ENCODE data around the gene INKA2. TPM values are rescaled to one million over a fixed set of nuclear protein-coding genes. Genes with fewer than 3 reads are reported as not detected.

INKA2 gene
- total RNA-seq, 1 experiment from 2014 or later, result 2.9 TPM

DNA sequence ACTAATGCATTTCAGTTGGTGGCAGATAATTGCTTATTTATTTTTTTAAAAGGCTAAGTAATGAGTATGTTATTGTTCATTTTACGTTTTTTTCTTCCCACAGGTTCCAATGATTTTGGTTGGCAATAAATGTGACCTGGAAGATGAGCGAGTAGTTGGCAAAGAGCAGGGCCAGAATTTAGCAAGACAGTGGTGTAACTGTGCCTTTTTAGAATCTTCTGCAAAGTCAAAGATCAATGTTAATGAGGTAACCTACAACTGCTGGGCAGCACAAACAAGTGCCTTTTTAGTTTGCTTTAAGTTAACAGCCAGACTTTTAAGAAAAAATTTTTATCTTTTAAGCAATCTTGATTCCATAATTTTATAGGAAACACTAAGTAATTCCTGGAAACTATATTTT lies 35.0 kb downstream of the INKA2 start:
- no peak for DNase-seq (ENCODE audit: low read depth)

DNA sequence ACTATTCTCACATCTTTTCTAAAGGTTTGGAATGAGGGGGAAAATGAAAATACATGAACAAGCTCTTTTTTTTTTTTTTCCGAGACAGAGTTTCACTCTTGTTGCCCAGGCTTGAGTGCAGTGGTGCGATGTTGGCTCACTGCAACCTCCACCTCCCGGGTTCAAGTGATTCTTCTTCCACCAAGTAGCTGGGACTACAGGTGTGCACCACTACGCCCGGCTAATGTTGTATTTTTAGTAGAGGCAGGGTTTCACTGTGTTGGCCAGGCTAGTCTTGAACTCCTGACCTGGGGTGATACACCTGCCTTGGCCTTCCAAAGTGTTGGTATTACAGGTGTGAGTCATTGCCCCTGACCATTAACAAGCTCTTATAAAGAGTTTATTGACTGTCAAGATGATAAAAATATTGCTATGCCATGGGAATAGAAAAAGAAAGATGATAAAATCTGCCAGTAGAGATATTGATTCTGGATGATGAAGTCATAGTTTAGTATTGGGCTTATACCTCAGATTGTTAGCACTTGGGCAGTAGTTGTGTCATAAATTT lies 36.6 kb downstream of the INKA2 start:
- DNase-seq (ENCODE audit: low read depth), result no peak

GRCh38 chr1:111699268-111699667 lies 39.9 kb downstream of the INKA2 start:
- DNase-seq (ENCODE audit: low read depth), result no peak

- no peak for DNase-seq (ENCODE audit: low read depth)
Observed at GRCh38 chr1:111696330-111696729, 42.9 kb downstream of the INKA2 start.

DNA sequence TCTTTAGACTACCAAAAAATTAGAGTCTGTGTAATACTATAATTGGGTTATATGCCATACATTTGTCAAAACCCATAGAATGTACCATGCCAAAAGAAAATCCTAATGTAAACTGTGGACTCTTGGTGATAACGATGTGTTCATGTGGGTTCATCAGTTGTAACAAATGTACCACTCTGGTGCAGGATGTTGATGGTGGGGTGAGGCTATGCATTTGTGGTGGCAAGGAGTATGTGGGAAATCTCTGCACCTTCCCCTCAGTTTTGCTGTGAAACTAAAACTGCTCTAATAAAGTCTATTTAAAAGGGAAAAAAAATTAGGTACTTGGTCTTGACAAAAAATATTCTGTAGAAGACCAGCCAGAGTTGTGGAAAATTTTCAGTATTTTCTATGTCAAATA lies 43.4 kb downstream of the INKA2 start:
- no peak for DNase-seq (ENCODE audit: low read depth)

- DNase-seq (ENCODE audit: low read depth), result no peak
Observed at GRCh38 chr1:111691886-111692285, 47.3 kb downstream of the INKA2 start.

GRCh38 chr1:111690306-111690617 lies 48.9 kb downstream of the INKA2 start:
- peak; percentile 97 for DNase-seq (ENCODE audit: low read depth)

Other genes starting within 250 kb of the INKA2 start
- not detected in 2 replicates for gene ADORA3, start 235.8 kb downstream of the INKA2 start, total RNA-seq (2014; rRNA removed; shearing (Covaris generic))
- gene TMIGD3, start 235.8 kb downstream of the INKA2 start, total RNA-seq (2014; rRNA removed; shearing (Covaris generic)), result not detected in 2 replicates
- 40.5 and 68.7 TPM in 2 replicates for gene RAP1A, start 119.6 kb downstream of the INKA2 start, total RNA-seq (2014; rRNA removed; shearing (Covaris generic))
- 28.6 and 42.0 TPM in 2 replicates for gene DDX20, start 16.5 kb upstream of the INKA2 start, total RNA-seq (2014; rRNA removed; shearing (Covaris generic))